HEK293T (cell line): ENCODE data around the gene ZNF74.

Source experiments
- CTCF ChIA-PET: fragments of 350-600 bp; formaldehyde crosslinking; extraction: SDS; loops from one replicate; lab custom pipeline; 2021; ENCODE audit warnings: antibody characterized with exemption, inconsistent platforms; lab: Yijun Ruan, JAX
- POLR2A ChIA-PET: fragments of 350-600 bp; formaldehyde crosslinking; extraction: SDS; loops from one replicate; lab custom pipeline; 2020; ENCODE audit warnings: antibody characterized with exemption, inconsistent platforms; lab: Yijun Ruan, JAX
- DNase-seq: peaks from one replicate; pipeline ENCODE4 v3.0.0; 2012; ENCODE audit warnings: mixed read lengths; ENCODE audit errors: extremely low spot score
- ARNT ChIP-seq: fragments of 450-650 bp; IDR thresholded peaks from 2 replicates; pipeline ENCODE4 v1.6.1; 2017; ENCODE audit warnings: mild to moderate bottlenecking
- BHLHE40 ChIP-seq: fragments of 450-650 bp; IDR thresholded peaks from 2 replicates; pipeline ENCODE4 v1.6.1; 2016; ENCODE audit warnings: mild to moderate bottlenecking, moderate library complexity, borderline replicate concordance
- CTBP1 ChIP-seq: fragments of 450-650 bp; IDR thresholded peaks from 2 replicates; pipeline ENCODE4 v1.6.1; 2016; ENCODE audit warnings: borderline replicate concordance
- ELF4 ChIP-seq: fragments of 450-650 bp; IDR thresholded peaks from 2 replicates; pipeline ENCODE4 v1.6.1; 2017; ENCODE audit warnings: antibody characterized with exemption
- FOXA1 ChIP-seq: fragments of 450-650 bp; IDR thresholded peaks from 2 replicates; pipeline ENCODE4 v1.6.1; 2016; ENCODE audit warnings: mild to moderate bottlenecking
- FOXK2 ChIP-seq: fragments of 450-650 bp; IDR thresholded peaks from 2 replicates; pipeline ENCODE4 v1.6.1; 2016; ENCODE audit warnings: mild to moderate bottlenecking
- FOXM1 ChIP-seq: fragments of 450-650 bp; IDR thresholded peaks from 2 replicates; pipeline ENCODE4 v1.6.1; 2017; ENCODE audit warnings: mild to moderate bottlenecking, borderline replicate concordance
- HDGF ChIP-seq: fragments of 450-650 bp; IDR thresholded peaks from 2 replicates; pipeline ENCODE4 v1.6.1; 2017; ENCODE audit warnings: antibody characterized with exemption, borderline replicate concordance
- L3MBTL2 ChIP-seq: fragments of 450-650 bp; conservative IDR thresholded peaks from 2 replicates; pipeline ENCODE4 v1.6.1; 2016; ENCODE audit warnings: mild to moderate bottlenecking
- LEF1 ChIP-seq: fragments of 450-650 bp; IDR thresholded peaks from 2 replicates; pipeline ENCODE4 v1.6.1; 2017; ENCODE audit warnings: mild to moderate bottlenecking, borderline replicate concordance
- NFRKB ChIP-seq: fragments of 450-650 bp; IDR thresholded peaks from 2 replicates; pipeline ENCODE4 v1.6.1; 2016; ENCODE audit warnings: mild to moderate bottlenecking, moderate library complexity
- SP1 ChIP-seq: fragments of 450-650 bp; IDR thresholded peaks from 2 replicates; pipeline ENCODE4 v1.6.1; 2017
- SUZ12 ChIP-seq: fragments of 450-650 bp; IDR thresholded peaks from 2 replicates; pipeline ENCODE4 v1.6.1; 2016; ENCODE audit warnings: mild to moderate bottlenecking
- TARDBP ChIP-seq: fragments of 450-650 bp; IDR thresholded peaks from 2 replicates; pipeline ENCODE4 v1.6.1; 2016
- ZNF384 ChIP-seq: fragments of 450-650 bp; IDR thresholded peaks from 2 replicates; pipeline ENCODE4 v1.6.1; 2016
- TF ChIP-seq, protein P1 (sequence below): fragments of 450-650 bp; IDR thresholded peaks from 2 replicates; pipeline ENCODE4 v1.6.1; 2016

The ZNF74 gene

DNA sequence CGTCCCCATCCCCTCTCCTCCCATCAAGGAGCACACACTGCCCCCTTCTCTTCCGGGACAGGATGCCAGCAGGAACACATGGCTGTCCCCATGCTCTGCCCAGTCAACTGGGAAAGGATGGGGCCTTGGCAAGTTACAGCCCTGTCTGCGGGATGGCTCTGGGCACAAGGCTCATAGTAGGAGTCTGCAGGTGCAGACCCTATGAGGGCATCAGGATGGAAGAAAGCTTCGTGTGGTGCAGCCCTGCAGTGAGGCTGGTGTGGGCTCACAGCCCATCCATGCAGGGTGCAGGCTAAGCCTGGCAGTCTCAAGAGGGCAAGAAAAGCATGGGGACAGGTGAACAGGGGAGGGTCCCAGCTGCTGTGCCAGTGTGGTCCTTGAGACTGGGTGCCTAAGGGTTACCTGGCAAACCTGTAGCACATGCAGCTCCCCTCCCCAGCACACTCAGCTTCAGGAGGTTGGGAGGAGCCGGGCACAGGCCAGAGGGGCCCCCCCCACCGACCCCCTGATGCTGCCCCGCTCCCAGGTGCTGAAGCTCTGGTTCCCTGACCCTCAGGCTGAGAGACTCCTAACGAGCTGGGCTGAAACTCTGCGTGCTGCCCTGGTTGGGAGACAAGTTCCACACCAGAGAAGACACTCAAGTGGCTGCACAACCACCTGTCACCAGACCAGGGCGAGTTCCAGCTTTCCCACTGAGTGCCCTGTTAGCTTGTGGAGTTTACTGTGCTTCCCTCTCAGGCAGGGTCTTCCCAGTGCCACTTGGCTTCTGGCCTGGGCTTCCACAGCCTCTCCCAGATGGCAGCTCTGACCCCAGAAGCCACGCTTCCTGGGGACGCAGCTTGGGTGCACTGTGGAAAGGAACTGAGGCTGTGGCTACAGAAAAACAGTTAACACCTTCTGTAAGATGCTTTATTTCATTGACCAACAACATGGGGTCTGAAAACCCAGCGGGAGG is 47.0 kb downstream of the ZNF74 start:
- DNase-seq, result no peak
- TF ChIP-seq FOXM1 (no peak), FOXK2 (no peak)
- ChIA-PET CTCF (interaction anchor here (1.1 to 1.3 kb wide), 2 partner anchors 16 to 23 kb away, joined by 4 read pairs; no protein-coding TSS in a partner anchor), POLR2A (no interaction called here)

DNA sequence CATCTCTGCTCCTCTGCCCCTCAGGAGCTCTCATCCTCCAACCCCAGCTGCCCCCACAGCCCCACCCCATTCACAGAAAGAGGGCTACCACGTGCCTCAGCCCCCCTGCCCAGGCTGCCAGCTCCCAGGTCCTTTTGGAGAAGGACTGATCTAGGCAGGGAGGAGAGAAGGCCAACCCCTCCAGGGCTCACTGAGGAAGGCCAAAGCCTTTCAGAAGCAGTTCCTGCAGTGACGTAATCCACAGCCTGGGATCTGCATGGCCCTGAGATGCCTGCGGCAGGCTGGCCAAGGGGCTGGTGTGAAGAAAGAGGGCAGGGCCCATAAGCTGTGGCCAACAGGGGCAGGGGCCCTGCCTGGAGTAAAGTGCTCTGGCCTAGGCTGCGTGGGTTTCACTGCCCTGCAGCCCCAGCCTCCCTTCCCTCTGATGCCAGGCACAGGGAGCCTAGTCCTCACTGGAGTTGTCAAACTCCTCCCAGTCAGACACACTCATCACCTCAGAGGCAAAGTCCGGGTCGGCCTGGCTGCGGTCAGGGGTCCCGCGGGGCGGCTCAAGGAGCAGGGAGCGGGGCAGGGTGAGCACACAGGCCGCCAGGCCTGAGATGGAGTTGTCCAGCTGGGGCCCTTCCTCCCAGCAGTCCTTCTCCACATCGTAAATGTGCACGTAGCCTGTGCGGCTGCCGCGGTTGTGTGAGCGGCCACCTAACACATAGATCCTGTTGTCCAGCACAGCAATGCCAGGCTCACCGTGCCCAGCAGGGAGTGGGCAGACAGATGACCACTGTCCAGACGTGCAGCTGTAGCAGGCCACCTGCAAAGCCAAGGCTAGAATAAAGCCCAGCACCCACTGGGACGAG is 47.9 kb downstream of the ZNF74 start:
- ChIA-PET CTCF (interaction anchor here (1.1 to 1.3 kb wide), 2 partner anchors 15 to 24 kb away, joined by 4 read pairs; no protein-coding TSS in a partner anchor), POLR2A (no interaction called here)
- TF ChIP-seq FOXM1 (no peak), SP1 (no peak), LEF1 (no peak), L3MBTL2 (no peak), HDGF (no peak), BHLHE40 (no peak), ELF4 (no peak), ZNF384 (no peak), NFRKB (no peak), FOXA1 (no peak), SUZ12 (no peak), ARNT (no peak), FOXK2 (no peak), CTBP1 (no peak), TARDBP (no peak)
- TF ChIP-seq, protein P1, sequence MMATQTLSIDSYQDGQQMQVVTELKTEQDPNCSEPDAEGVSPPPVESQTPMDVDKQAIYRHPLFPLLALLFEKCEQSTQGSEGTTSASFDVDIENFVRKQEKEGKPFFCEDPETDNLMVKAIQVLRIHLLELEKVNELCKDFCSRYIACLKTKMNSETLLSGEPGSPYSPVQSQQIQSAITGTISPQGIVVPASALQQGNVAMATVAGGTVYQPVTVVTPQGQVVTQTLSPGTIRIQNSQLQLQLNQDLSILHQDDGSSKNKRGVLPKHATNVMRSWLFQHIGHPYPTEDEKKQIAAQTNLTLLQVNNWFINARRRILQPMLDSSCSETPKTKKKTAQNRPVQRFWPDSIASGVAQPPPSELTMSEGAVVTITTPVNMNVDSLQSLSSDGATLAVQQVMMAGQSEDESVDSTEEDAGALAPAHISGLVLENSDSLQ, result no peak
- no peak for DNase-seq

DNA sequence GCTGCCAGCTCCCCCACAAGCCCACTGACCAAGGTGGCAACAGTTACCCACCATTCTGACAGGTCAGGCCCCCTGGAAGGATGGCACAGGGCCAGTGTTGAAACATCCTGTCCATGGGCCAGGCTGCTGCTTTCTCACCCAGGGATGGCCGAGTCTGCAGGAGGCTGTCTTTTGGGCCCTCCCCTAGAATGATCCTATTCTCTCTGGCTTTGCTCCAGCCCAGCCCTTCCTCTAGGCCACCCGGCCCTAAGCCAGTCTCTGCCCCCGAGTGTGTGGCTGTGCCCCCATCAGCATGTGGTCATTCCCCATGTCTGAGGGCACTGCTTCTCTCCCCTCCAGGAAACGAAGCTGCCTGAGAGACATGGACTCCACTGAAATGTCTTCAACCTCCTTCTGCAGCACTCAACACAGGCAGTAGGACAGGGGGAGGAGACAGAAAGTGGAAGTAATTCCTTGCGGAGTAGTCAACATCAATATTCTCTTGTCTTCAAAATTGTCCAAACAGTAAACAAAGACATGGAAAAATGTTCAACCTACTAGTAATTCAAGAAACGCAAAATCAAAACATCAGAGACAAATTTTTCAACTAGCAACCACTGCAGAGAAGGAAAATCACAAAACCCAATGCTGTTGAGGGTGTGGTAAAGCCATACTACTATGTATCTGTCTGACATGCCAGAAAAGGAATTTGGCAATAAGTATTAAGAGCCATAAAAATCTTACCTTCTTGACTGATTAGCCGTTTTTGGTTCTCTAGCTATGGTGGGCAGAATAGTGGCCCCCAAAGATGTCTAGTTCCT is 48.7 kb downstream of the ZNF74 start:
- ChIA-PET POLR2A (interaction anchor here (1.0 kb wide), 1 partner anchor 123 kb away, joined by 3 read pairs; the partner anchor contains the start of gene DGCR6L), CTCF (interaction anchor here (0.6 kb wide), 1 partner anchor 180 kb away, joined by 3 read pairs; no protein-coding TSS in a partner anchor)
- TF ChIP-seq SUZ12 (no peak), ZNF384 (no peak), L3MBTL2 (no peak), NFRKB (no peak), FOXM1 (no peak), HDGF (no peak), TARDBP (no peak), SP1 (no peak), LEF1 (no peak), ARNT (no peak)
- TF ChIP-seq, protein P1, result no peak
- DNase-seq, result no peak

DNA sequence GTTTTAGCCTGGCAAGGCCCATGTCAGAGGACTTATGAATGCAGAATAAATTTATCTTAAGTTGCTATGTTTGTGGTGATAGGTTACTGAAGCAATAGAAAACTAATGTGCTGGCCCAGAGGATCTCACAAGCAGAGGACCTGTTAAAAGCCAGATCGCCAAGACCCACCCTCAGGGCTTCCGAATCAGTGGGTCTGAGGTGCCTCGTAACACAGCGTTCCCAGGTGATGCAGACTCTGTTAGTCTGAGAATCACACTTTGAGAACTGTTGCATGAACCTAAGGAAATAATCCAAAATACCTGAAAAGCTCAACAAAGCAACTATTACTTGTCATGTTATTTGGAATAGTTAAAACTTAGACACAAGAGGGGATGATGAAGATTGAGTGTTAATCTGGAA is 50.4 kb downstream of the ZNF74 start:
- no peak for DNase-seq
- ChIA-PET CTCF (no interaction called here), POLR2A (no interaction called here)
- TF ChIP-seq SP1 (no peak), HDGF (no peak), SUZ12 (no peak), ARNT (no peak), LEF1 (no peak), L3MBTL2 (no peak), FOXM1 (no peak), BHLHE40 (no peak), FOXA1 (no peak), TARDBP (no peak), NFRKB (no peak)

DNA sequence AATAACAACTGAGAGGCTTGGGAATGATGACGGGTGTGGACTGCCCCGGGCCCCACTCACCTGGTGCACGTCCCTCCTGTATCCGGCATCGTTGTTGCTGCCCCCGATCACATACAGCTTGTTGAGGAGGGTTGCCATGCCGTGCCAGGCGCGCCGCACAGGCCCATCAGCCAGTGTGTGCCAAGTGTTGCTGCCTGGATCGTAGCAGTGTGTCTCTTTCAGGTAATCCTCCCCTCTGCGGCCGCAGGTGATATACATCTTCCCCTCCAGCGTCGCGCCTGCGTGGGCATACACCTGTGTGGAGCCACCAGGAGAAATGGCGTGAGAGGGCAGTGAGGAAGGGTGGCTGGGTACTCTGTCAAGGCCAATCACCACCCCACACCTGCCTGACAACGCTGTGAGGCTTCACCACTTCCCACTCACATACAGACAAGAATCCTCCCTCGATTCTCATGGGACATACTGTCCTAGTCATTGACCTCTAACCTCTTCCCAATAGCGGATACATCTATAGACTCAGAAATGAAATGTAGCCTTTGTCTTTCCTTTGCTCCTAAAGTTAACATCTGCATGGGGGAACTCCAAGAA is 52.5 kb downstream of the ZNF74 start:
- CTCF ChIA-PET, result no interaction called here
- POLR2A ChIA-PET, result no interaction called here
- no peak for DNase-seq
- TF ChIP-seq NFRKB, result no peak
- no peak for TF ChIP-seq HDGF
- TF ChIP-seq FOXM1, result no peak
- TF ChIP-seq L3MBTL2, result no peak
- no peak for TF ChIP-seq LEF1
- TF ChIP-seq ELF4, result no peak
- no peak for TF ChIP-seq FOXA1
- no peak for TF ChIP-seq CTBP1
- no peak for TF ChIP-seq ARNT
- no peak for TF ChIP-seq SP1
